Upper lobe of left lung (tissue), 4 donors: ENCODE results near the gene PUM1.

ENCODE experiments used
- POLR2AphosphoS5 ChIP-seq, 2 donors: sonication (generic); formaldehyde crosslinking; IDR thresholded peaks; one replicate each; pipeline ENCODE4 v1.5.1; 2017; ENCODE audit warnings: antibody characterized with exemption in 2 of 2
- TF ChIP-seq, protein P1 (sequence below), 6 experiments: fragments of 450-650 bp in 4 of 6; fragments of 200-600 bp in 2 of 6; sonication (generic) in 2 of 6; IDR thresholded peaks; one replicate each; pipeline ENCODE4 v1.5.1; 2016 to 2019; ENCODE audit warnings: antibody characterized with exemption in 6 of 6

DNA sequence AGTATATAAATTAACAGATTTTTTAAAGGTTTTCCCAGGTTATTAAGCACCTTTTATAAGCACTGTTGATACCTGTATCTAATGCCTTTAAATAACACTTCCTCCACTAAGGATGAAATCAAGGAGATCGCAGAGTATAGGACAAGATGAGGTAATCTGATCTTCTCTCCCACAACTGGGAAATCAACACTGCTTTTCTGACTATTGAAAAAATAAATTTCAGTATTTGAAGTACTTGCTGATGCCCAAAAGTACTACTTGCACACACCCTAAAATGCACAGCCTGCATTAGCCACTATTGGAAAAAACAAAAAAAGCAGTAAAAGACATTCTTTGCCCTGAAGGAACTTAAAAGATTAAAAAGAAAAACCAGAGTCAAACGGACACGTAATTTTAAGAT lies 48.6 kb downstream of the PUM1 start:
- TF ChIP-seq, protein P1, sequence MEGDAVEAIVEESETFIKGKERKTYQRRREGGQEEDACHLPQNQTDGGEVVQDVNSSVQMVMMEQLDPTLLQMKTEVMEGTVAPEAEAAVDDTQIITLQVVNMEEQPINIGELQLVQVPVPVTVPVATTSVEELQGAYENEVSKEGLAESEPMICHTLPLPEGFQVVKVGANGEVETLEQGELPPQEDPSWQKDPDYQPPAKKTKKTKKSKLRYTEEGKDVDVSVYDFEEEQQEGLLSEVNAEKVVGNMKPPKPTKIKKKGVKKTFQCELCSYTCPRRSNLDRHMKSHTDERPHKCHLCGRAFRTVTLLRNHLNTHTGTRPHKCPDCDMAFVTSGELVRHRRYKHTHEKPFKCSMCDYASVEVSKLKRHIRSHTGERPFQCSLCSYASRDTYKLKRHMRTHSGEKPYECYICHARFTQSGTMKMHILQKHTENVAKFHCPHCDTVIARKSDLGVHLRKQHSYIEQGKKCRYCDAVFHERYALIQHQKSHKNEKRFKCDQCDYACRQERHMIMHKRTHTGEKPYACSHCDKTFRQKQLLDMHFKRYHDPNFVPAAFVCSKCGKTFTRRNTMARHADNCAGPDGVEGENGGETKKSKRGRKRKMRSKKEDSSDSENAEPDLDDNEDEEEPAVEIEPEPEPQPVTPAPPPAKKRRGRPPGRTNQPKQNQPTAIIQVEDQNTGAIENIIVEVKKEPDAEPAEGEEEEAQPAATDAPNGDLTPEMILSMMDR (IDR thresholded peaks at IDR 0.05), result no peak
- TF ChIP-seq POLR2AphosphoS5 (IDR thresholded peaks at IDR 0.05), result no peak
